ENCODE results near the gene NPIPA5.

DNA sequence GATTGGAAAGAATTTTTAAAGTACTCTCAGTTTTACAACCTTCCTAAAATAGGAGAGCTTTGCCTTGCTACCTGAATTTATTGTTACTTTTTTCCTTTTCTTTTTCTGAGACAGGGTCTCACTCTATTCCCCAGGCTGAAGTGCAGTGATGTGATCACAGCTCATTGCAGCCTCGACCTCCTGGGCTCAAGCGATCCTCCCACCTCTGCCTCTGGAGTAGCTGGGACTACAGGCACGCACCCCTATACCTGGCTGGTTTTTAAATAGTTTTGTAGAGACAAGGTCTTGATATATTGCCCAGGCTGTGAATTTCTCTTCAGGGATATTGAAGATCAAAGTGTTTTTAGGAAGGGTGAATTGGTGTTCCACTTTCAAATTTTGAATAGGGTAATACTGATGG is 21.2 kb upstream of the NPIPA5 start:
- no peak for TF ChIP-seq POLR2A (IDR thresholded peaks at IDR 0.05)
- TF ChIP-seq, protein P1, sequence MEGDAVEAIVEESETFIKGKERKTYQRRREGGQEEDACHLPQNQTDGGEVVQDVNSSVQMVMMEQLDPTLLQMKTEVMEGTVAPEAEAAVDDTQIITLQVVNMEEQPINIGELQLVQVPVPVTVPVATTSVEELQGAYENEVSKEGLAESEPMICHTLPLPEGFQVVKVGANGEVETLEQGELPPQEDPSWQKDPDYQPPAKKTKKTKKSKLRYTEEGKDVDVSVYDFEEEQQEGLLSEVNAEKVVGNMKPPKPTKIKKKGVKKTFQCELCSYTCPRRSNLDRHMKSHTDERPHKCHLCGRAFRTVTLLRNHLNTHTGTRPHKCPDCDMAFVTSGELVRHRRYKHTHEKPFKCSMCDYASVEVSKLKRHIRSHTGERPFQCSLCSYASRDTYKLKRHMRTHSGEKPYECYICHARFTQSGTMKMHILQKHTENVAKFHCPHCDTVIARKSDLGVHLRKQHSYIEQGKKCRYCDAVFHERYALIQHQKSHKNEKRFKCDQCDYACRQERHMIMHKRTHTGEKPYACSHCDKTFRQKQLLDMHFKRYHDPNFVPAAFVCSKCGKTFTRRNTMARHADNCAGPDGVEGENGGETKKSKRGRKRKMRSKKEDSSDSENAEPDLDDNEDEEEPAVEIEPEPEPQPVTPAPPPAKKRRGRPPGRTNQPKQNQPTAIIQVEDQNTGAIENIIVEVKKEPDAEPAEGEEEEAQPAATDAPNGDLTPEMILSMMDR (IDR thresholded peaks at IDR 0.05 in 8 of 11, conservative IDR thresholded peaks at IDR 0.05 in 3 of 11): no peak
